ENCODE results near the gene GMCL1. TPM values are rescaled to one million over a fixed set of nuclear protein-coding genes. Genes with fewer than 3 reads are reported as not detected.

GMCL1 gene
- total and polyA plus RNA-seq, 2 of the 13 experiments (the other 11 are each of a cell fraction or from before 2014, with no cell fraction given) = 18.7 to 24.0 TPM

DNA sequence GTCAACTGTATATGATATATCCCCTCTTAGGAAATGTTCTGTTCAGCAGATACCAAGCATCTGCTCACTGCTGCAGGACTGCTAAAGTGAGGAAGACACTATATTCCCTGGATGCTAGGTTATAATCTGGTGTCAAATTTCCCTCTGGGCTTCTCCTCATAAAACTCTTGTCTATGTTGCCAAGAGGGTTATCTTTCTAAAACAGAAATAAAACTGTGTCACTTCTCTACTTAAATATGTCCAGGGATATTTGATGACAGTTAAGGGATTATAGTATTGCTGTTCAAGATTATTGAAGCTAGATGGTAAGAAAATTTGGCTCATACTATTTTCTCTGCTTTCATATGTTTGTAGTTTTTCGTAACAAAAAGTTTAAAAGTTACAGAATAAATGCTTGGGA lies 33.8 kb downstream of the GMCL1 start:
- no peak for ATAC-seq
- FAIRE-seq = no peak
- WGBS (ENCODE audit: low lambda C conversion rate) = 98% methylated on average over 1 of the region's 1 CpG

More for the DNA sequence above, 33.8 kb downstream of the GMCL1 start:
- no peaks in the 10 kb centered on the region for H4K20me1 ChIP-seq (ENCODE audit: insufficient read depth, low read length)
- H3K79me2 ChIP-seq (ENCODE audit: insufficient read depth, low read length) = no peaks in the 10 kb centered on the region
- peaks cover 19 to 50% of the 10 kb centered on the region in 2 experiments for H3K36me3 ChIP-seq (replicated peaks in 1 of 2; ENCODE audit: control insufficient read depth in 1 of 2, insufficient read depth in 2 of 2, low read length in 2 of 2)
- POLR2A ChIA-PET = no interaction called here
- no peak overlapping the region for H2AFZ ChIP-seq (ENCODE audit: low read length)
- BruUV-seq (replicated peaks) = no TSS peak
- no peak overlapping the region for H3K9ac ChIP-seq (ENCODE audit: insufficient read depth, low read depth, low read length)
- CTCF ChIA-PET (ENCODE audit: low intra/inter-chr PET ratio, low total read pairs) = no interaction called here
- in situ Hi-C loops (cut with HindIII; ENCODE audit: extremely low pct_ligation_motif_present, low pct_unique_long_range_greater_than_20kb) = no loop called here
- no peaks in the 10 kb centered on the region for H3K9me3 ChIP-seq (ENCODE audit: low read length)
- no peaks in the 10 kb centered on the region for H3K4me1 ChIP-seq (ENCODE audit: insufficient read depth, low read length)
- DNase-seq (ENCODE audit: low spot score) = no peak
- H3K27me3 ChIP-seq (ENCODE audit: control insufficient read depth in 1 of 2, insufficient read depth in 2 of 2, low read length in 2 of 2) = no peaks in the 10 kb centered on the region
- H3K4me3 ChIP-seq (replicated peaks in 1 of 3; ENCODE audit: insufficient read depth in 1 of 3, low read depth in 2 of 3, low read length in 3 of 3) = no peak overlapping the region
- H3K4me2 ChIP-seq (ENCODE audit: low read depth, low read length) = no peak overlapping the region
- TF ChIP-seq ZNF274 (CRISPR knock-in tag; IDR thresholded peaks at IDR 0.05) (no peak), ZNF781 (CRISPR knock-in tag; IDR thresholded peaks at IDR 0.05; ENCODE audit: borderline replicate concordance, not compliant biosample characterization) (no peak), RBAK (CRISPR knock-in tag; IDR thresholded peaks at IDR 0.05) (no peak), ZNF326 (CRISPR knock-in tag; IDR thresholded peaks at IDR 0.05; ENCODE audit: borderline replicate concordance) (no peak), ZFP90 (CRISPR knock-in tag; IDR thresholded peaks at IDR 0.05; ENCODE audit: borderline replicate concordance) (no peak), KDM1A (CRISPR knock-in tag; IDR thresholded peaks at IDR 0.05) (no peak), RELA (CRISPR knock-in tag; IDR thresholded peaks at IDR 0.05) (no peak), XBP1 (CRISPR knock-in tag; IDR thresholded peaks at IDR 0.05) (no peak), GTF3A (CRISPR knock-in tag; conservative IDR thresholded peaks at IDR 0.05) (no peak), CAMTA2 (CRISPR knock-in tag; IDR thresholded peaks at IDR 0.05; ENCODE audit: borderline replicate concordance) (no peak), ZIK1 (CRISPR knock-in tag; IDR thresholded peaks at IDR 0.05; ENCODE audit: borderline replicate concordance, low read depth) (no peak), ZNF230 (CRISPR knock-in tag; IDR thresholded peaks at IDR 0.05) (no peak), YY1 (IDR thresholded peaks at IDR 0.05; ENCODE audit: insufficient read depth, insufficient replicate concordance, low read depth, low read length) (no peak), ZFP36 (IDR thresholded peaks at IDR 0.05; ENCODE audit: borderline replicate concordance, low read depth, low read length, partially characterized antibody) (no peak), FOXC1 (CRISPR knock-in tag; IDR thresholded peaks at IDR 0.05; ENCODE audit: borderline replicate concordance) (no peak), ZNF24 (IDR thresholded peaks at IDR 0.05) (no peak)
- TF ChIP-seq, protein P1, sequence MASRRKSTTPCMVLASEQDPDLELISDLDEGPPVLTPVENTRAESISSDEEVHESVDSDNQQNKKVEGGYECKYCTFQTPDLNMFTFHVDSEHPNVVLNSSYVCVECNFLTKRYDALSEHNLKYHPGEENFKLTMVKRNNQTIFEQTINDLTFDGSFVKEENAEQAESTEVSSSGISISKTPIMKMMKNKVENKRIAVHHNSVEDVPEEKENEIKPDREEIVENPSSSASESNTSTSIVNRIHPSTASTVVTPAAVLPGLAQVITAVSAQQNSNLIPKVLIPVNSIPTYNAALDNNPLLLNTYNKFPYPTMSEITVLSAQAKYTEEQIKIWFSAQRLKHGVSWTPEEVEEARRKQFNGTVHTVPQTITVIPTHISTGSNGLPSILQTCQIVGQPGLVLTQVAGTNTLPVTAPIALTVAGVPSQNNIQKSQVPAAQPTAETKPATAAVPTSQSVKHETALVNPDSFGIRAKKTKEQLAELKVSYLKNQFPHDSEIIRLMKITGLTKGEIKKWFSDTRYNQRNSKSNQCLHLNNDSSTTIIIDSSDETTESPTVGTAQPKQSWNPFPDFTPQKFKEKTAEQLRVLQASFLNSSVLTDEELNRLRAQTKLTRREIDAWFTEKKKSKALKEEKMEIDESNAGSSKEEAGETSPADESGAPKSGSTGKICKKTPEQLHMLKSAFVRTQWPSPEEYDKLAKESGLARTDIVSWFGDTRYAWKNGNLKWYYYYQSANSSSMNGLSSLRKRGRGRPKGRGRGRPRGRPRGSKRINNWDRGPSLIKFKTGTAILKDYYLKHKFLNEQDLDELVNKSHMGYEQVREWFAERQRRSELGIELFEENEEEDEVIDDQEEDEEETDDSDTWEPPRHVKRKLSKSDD (CRISPR knock-in tag; IDR thresholded peaks at IDR 0.05; ENCODE audit: low read depth) = no peak
- TF ChIP-seq, protein P2, sequence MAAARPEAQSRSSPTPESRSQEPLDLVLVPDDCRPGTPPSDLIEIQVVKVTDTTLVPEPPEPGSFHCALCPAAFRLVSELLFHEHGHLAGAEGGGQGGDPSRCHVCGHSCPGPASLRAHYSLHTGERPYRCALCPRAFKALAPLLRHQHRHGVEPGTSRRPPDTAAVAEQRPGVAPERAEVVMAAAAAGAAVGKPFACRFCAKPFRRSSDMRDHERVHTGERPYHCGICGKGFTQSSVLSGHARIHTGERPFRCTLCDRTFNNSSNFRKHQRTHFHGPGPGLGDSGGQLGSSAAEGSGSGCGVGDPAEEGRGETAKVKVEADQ (CRISPR knock-in tag; IDR thresholded peaks at IDR 0.05; ENCODE audit: borderline replicate concordance) = no peak
- TF ChIP-seq, protein P3, sequence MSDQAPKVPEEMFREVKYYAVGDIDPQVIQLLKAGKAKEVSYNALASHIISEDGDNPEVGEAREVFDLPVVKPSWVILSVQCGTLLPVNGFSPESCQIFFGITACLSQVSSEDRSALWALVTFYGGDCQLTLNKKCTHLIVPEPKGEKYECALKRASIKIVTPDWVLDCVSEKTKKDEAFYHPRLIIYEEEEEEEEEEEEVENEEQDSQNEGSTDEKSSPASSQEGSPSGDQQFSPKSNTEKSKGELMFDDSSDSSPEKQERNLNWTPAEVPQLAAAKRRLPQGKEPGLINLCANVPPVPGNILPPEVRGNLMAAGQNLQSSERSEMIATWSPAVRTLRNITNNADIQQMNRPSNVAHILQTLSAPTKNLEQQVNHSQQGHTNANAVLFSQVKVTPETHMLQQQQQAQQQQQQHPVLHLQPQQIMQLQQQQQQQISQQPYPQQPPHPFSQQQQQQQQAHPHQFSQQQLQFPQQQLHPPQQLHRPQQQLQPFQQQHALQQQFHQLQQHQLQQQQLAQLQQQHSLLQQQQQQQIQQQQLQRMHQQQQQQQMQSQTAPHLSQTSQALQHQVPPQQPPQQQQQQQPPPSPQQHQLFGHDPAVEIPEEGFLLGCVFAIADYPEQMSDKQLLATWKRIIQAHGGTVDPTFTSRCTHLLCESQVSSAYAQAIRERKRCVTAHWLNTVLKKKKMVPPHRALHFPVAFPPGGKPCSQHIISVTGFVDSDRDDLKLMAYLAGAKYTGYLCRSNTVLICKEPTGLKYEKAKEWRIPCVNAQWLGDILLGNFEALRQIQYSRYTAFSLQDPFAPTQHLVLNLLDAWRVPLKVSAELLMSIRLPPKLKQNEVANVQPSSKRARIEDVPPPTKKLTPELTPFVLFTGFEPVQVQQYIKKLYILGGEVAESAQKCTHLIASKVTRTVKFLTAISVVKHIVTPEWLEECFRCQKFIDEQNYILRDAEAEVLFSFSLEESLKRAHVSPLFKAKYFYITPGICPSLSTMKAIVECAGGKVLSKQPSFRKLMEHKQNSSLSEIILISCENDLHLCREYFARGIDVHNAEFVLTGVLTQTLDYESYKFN (CRISPR knock-in tag; conservative IDR thresholded peaks at IDR 0.05) = no peak
- intact Hi-C loops (cut with micrococcal nuclease; ENCODE audit: unreplicated experiment) = no loop called here
- no peak overlapping the region for H3K27ac ChIP-seq (ENCODE audit: extremely low read length, insufficient read depth, low read length)
